Gastrocnemius medialis (tissue), 4 donors: ENCODE results near the gene SGCG. TPM values are rescaled to one million over a fixed set of nuclear protein-coding genes. Genes with fewer than 3 reads are reported as not detected.

Experiments used
- ATAC-seq, 2 donors: fragments of 150-250 bp; one replicate each; pipeline ENCODE4 v1.9.1; 2016
- DNase-seq, 2 donors: peaks; one replicate each; pipeline ENCODE4 v3.0.0-alpha.2; 2019
- H3K27ac ChIP-seq, 4 donors: fragments of 200-600 bp; sonication (generic); 1 replicate in 1 of 4; 2 replicates in 3 of 4; pipeline ENCODE4 v1.5.1; 2016 to 2018; ENCODE audit warnings: mild to moderate bottlenecking in 2 of 4, moderate library complexity in 1 of 4
- H3K27me3 ChIP-seq, 3 donors: fragments of 200-600 bp; sonication (generic) in 2 of 3; 1 replicate in 1 of 3; 2 replicates in 2 of 3; pipeline versions ENCODE4 v1.5.1 to v1.6.0; 2016 to 2019; ENCODE audit warnings: mild to moderate bottlenecking in 1 of 3, moderate library complexity in 1 of 3
- H3K36me3 ChIP-seq, 2 donors: fragments of 200-600 bp; sonication (generic) in 1 of 2; one replicate each; pipeline ENCODE4 v1.5.1; 2017 to 2018
- H3K4me1 ChIP-seq, 2 donors: fragments of 200-600 bp; sonication (generic) in 1 of 2; one replicate each; pipeline ENCODE4 v1.5.1; 2016 to 2017; ENCODE audit warnings: mild to moderate bottlenecking in 2 of 2
- H3K4me3 ChIP-seq, 4 donors: fragments of 200-600 bp; sonication (generic) in 3 of 4; 1 replicate in 1 of 4; 2 replicates in 3 of 4; pipeline ENCODE4 v1.5.1; 2016 to 2019; ENCODE audit warnings: mild to moderate bottlenecking in 2 of 4
- H3K9me3 ChIP-seq, 3 donors: fragments of 200-600 bp; sonication (generic) in 2 of 3; 1 replicate in 1 of 3; 2 replicates in 2 of 3; pipeline ENCODE4 v1.5.1; 2016 to 2019
- CTCF ChIP-seq, 5 experiments: fragments of 450-650 bp in 3 of 5; fragments of 200-600 bp in 2 of 5; sonication (generic) in 2 of 5; IDR thresholded peaks in 4 of 5; conservative IDR thresholded peaks in 1 of 5; 1 replicate in 4 of 5; 2 replicates in 1 of 5; pipeline ENCODE4 v1.5.1; 2016 to 2019; ENCODE audit warnings: antibody characterized with exemption in 5 of 5, mild to moderate bottlenecking in 3 of 5, moderate library complexity in 3 of 5
- POLR2A ChIP-seq, 2 donors: fragments of 450-650 bp; IDR thresholded peaks; one replicate each; pipeline ENCODE4 v1.6.1; 2017; ENCODE audit warnings: antibody characterized with exemption in 2 of 2, mild to moderate bottlenecking in 2 of 2, moderate library complexity in 2 of 2
- in situ Hi-C, 4 donors: fragments of 200-750 bp; cut with MboI; loops; one replicate each; pipeline versions ENCODE4 v1.15.0 to v1.8.0; 2017; ENCODE audit warnings: low sequenced_read_pairs in 4 of 4
- intact Hi-C: fragments of 100-400 bp; cut with DNase I; formaldehyde crosslinking; loops from one replicate; pipeline ENCODE4 v1.15.1; 2023; ENCODE audit warnings: low total_unique reads
- total RNA-seq, 4 donors: library from RNA; depleted of rRNA; stranded (reverse); fragments of >200 nt; gene quantifications; one replicate each; pipeline versions ENCODE4 v1.1.0 to v1.2.3, GENCODE V29; 2016

Gene SGCG
- total RNA-seq, 4 donors from 2014 or later = 15.3 to 36.9 (median 21.2) TPM

GRCh38 chr13:23157781-23158180 is 23.0 kb upstream of the SGCG start:
- no peak for TF ChIP-seq POLR2A (IDR thresholded peaks at IDR 0.05)
- TF ChIP-seq CTCF (IDR thresholded peaks at IDR 0.05 in 4 of 5, conservative IDR thresholded peaks at IDR 0.05 in 1 of 5) = no peak
- ATAC-seq (peak in 1 of 2 donors; percentile 51), DNase-seq (no peak)
- peaks cover 0 to 4% of the 10 kb centered on the region in 2 donors for H3K4me1 ChIP-seq
- peaks cover 0 to 3% (median 0%) of the 10 kb centered on the region in 3 donors for H3K9me3 ChIP-seq
- H3K27me3 ChIP-seq = peaks cover 0 to 4% (median 3%) of the 10 kb centered on the region in 3 donors
- H3K27ac ChIP-seq = no peak overlapping the region
- in situ Hi-C loops (no loop called here), intact Hi-C loops (no loop called here)
- peak overlapping the region in 2 of 4 donors; percentile 1 to 26 for H3K4me3 ChIP-seq
- H3K36me3 ChIP-seq = no peaks in the 10 kb centered on the region

GRCh38 chr13:23159205-23159759 is 21.5 kb upstream of the SGCG start:
- DNase-seq (no peak), ATAC-seq (no peak)
- Histone ChIP-seq H3K36me3 (no peaks in the 10 kb centered on the region), H3K4me1 (peaks cover 0 to 4% of the 10 kb centered on the region in 2 donors), H3K27me3 (peaks cover 0 to 4% (median 3%) of the 10 kb centered on the region in 3 donors), H3K27ac (no peak overlapping the region), H3K9me3 (no peaks in the 10 kb centered on the region), H3K4me3 (peak overlapping the region; percentile 56 to 64 (median 60))
- TF ChIP-seq CTCF (IDR thresholded peaks at IDR 0.05 in 4 of 5, conservative IDR thresholded peaks at IDR 0.05 in 1 of 5) (peak in 4 of 5 experiments; percentile 13 to 59 (median 35)), POLR2A (IDR thresholded peaks at IDR 0.05) (no peak)
- intact Hi-C loops (no loop called here), in situ Hi-C loops (no loop called here)

- H3K4me1 ChIP-seq = peaks cover 0 to 4% of the 10 kb centered on the region in 2 donors
- peak overlapping the region; percentile 56 to 64 (median 60) for H3K4me3 ChIP-seq
- ATAC-seq (peak; percentile 21 to 46), DNase-seq (no peak)
- H3K27me3 ChIP-seq = peaks cover 0 to 4% (median 3%) of the 10 kb centered on the region in 3 donors
- no peaks in the 10 kb centered on the region for H3K36me3 ChIP-seq
- intact Hi-C loops = no loop called here
- no peak overlapping the region for H3K27ac ChIP-seq
- H3K9me3 ChIP-seq = no peaks in the 10 kb centered on the region
- in situ Hi-C loops = no loop called here
- TF ChIP-seq CTCF (IDR thresholded peaks at IDR 0.05 in 4 of 5, conservative IDR thresholded peaks at IDR 0.05 in 1 of 5) (no peak), POLR2A (IDR thresholded peaks at IDR 0.05) (no peak)
These were observed 20.8 kb upstream of the SGCG start for GRCh38 chr13:23159760-23160637.

GRCh38 chr13:23160638-23161480 is 19.9 kb upstream of the SGCG start:
- Histone ChIP-seq H3K36me3 (no peaks in the 10 kb centered on the region), H3K27ac (no peak overlapping the region), H3K9me3 (no peaks in the 10 kb centered on the region), H3K4me1 (peaks cover 0 to 4% of the 10 kb centered on the region in 2 donors), H3K27me3 (peaks cover 0 to 4% (median 3%) of the 10 kb centered on the region in 3 donors), H3K4me3 (peak overlapping the region; percentile 56 to 64 (median 60))
- no peak for DNase-seq
- ATAC-seq = peak in 1 of 2 donors; percentile 18
- intact Hi-C loops = no loop called here
- TF ChIP-seq CTCF (IDR thresholded peaks at IDR 0.05 in 4 of 5, conservative IDR thresholded peaks at IDR 0.05 in 1 of 5) (peak in 1 of 5 experiments; percentile 16), POLR2A (IDR thresholded peaks at IDR 0.05) (no peak)
- in situ Hi-C loops = no loop called here
